Parathyroid adenoma (tissue), 2 donors: ENCODE results near the gene UPF2.
"Not testable (repeated sequence)": the region's sequence is repeated elsewhere in the genome, so short reads cannot be mapped to it uniquely, and the experiment has no call there.

ENCODE experiments used
- H2AFZ ChIP-seq: fragments of 300-600 bp; sonication (generic); one replicate; pipeline ENCODE4 v1.7.0; 2017; ENCODE audit warnings: antibody characterized with exemption, mild to moderate bottlenecking
- H3K27ac ChIP-seq: fragments of 300-600 bp; sonication (generic); one replicate; pipeline ENCODE4 v1.7.0; 2017
- H3K27me3 ChIP-seq: fragments of 300-600 bp; sonication (generic); one replicate; pipeline ENCODE4 v1.7.0; 2017; ENCODE audit warnings: low read length; ENCODE audit not compliant: control insufficient read depth, insufficient read depth
- H3K36me3 ChIP-seq: fragments of 300-600 bp; sonication (generic); one replicate; pipeline ENCODE4 v1.7.0; 2017; ENCODE audit warnings: low read length; ENCODE audit not compliant: control insufficient read depth, insufficient read depth
- H3K4me1 ChIP-seq: fragments of 300-600 bp; sonication (generic); one replicate; pipeline ENCODE4 v1.7.0; 2017; ENCODE audit warnings: control low read depth
- H3K4me2 ChIP-seq: fragments of 300-600 bp; sonication (generic); one replicate; pipeline ENCODE4 v1.7.0; 2017; ENCODE audit warnings: low read length
- H3K4me3 ChIP-seq: fragments of 300-600 bp; sonication (generic); one replicate; pipeline ENCODE4 v1.7.0; 2017; ENCODE audit warnings: low read depth, low read length
- H3K79me2 ChIP-seq: fragments of 300-600 bp; sonication (generic); one replicate; pipeline ENCODE4 v1.7.0; 2017; ENCODE audit warnings: control low read depth
- H3K9ac ChIP-seq: fragments of 300-600 bp; sonication (generic); one replicate; pipeline ENCODE4 v1.7.0; 2017; ENCODE audit warnings: mild to moderate bottlenecking
- H3K9me3 ChIP-seq: fragments of 300-600 bp; sonication (generic); one replicate; pipeline ENCODE4 v1.7.0; 2017; ENCODE audit warnings: low read length; ENCODE audit not compliant: control insufficient read depth
- CTCF ChIP-seq: fragments of 300-600 bp; sonication (generic); IDR thresholded peaks from one replicate; pipeline ENCODE4 v1.7.0; 2017; ENCODE audit warnings: antibody characterized with exemption, mild to moderate bottlenecking
- donor health status: primary hyperparathyroidism.

The UPF2 gene

GRCh38 chr10:12019283-12019971 lies 23.2 kb downstream of the UPF2 start:
- H3K4me2 ChIP-seq = no peak overlapping the region
- H3K27me3 ChIP-seq = no peaks in the 10 kb centered on the region
- no peak overlapping the region for H3K4me3 ChIP-seq
- H2AFZ ChIP-seq = no peak overlapping the region
- no peak overlapping the region for H3K27ac ChIP-seq
- H3K9ac ChIP-seq = no peak overlapping the region
- TF ChIP-seq CTCF = no peak
- no peaks in the 10 kb centered on the region for H3K9me3 ChIP-seq
- no peaks in the 10 kb centered on the region for H3K36me3 ChIP-seq
- no peaks in the 10 kb centered on the region for H3K4me1 ChIP-seq
- H3K79me2 ChIP-seq = peaks cover 18% of the 10 kb centered on the region

GRCh38 chr10:12018438-12019282 lies 23.9 kb downstream of the UPF2 start:
- no peaks in the 10 kb centered on the region for H3K27me3 ChIP-seq
- H3K79me2 ChIP-seq = peaks cover 14% of the 10 kb centered on the region
- H3K36me3 ChIP-seq = no peaks in the 10 kb centered on the region
- no peak overlapping the region for H3K4me2 ChIP-seq
- no peaks in the 10 kb centered on the region for H3K9me3 ChIP-seq
- H3K9ac ChIP-seq = no peak overlapping the region
- H2AFZ ChIP-seq = no peak overlapping the region
- no peaks in the 10 kb centered on the region for H3K4me1 ChIP-seq
- no peak overlapping the region for H3K27ac ChIP-seq
- H3K4me3 ChIP-seq = no peak overlapping the region
- TF ChIP-seq CTCF = no peak

- no peaks in the 10 kb centered on the region for H3K36me3 ChIP-seq
- TF ChIP-seq CTCF = no peak
Measured at GRCh38 chr10:12013926-12014325, 28.7 kb downstream of the UPF2 start.

GRCh38 chr10:12013391-12013790 lies 29.2 kb downstream of the UPF2 start:
- H3K4me2 ChIP-seq, H3K4me1 ChIP-seq, H3K27me3 ChIP-seq, H3K9ac ChIP-seq, H3K79me2 ChIP-seq, H3K27ac ChIP-seq, H2AFZ ChIP-seq, H3K4me3 ChIP-seq, H3K36me3 ChIP-seq, H3K9me3 ChIP-seq: not testable (repeated sequence)

More at GRCh38 chr10:12013926-12014325, 28.7 kb downstream of the UPF2 start:
- no peak overlapping the region for H3K9ac ChIP-seq
- H2AFZ ChIP-seq = no peak overlapping the region
- no peaks in the 10 kb centered on the region for H3K9me3 ChIP-seq
- peaks cover 9% of the 10 kb centered on the region for H3K79me2 ChIP-seq
- H3K4me1 ChIP-seq = no peaks in the 10 kb centered on the region
- no peak overlapping the region for H3K4me2 ChIP-seq
- H3K27ac ChIP-seq = no peak overlapping the region
- no peak overlapping the region for H3K4me3 ChIP-seq
- H3K27me3 ChIP-seq = no peaks in the 10 kb centered on the region

GRCh38 chr10:12010353-12010752 lies 32.3 kb downstream of the UPF2 start:
- H3K4me1 ChIP-seq = no peaks in the 10 kb centered on the region
- no peaks in the 10 kb centered on the region for H3K36me3 ChIP-seq
- TF ChIP-seq CTCF = no peak

GRCh38 chr10:12008842-12009241 lies 33.8 kb downstream of the UPF2 start:
- not testable (repeated sequence) for H3K36me3 ChIP-seq, H3K27ac ChIP-seq, H3K79me2 ChIP-seq, H3K9me3 ChIP-seq, H3K27me3 ChIP-seq, H3K9ac ChIP-seq, H3K4me2 ChIP-seq, H2AFZ ChIP-seq, H3K4me3 ChIP-seq, H3K4me1 ChIP-seq

More at GRCh38 chr10:12010353-12010752, 32.3 kb downstream of the UPF2 start:
- no peak overlapping the region for H3K4me2 ChIP-seq
- H3K27ac ChIP-seq = no peak overlapping the region
- no peak overlapping the region for H3K4me3 ChIP-seq
- no peak overlapping the region for H2AFZ ChIP-seq
- peaks cover 9% of the 10 kb centered on the region for H3K79me2 ChIP-seq
- H3K9me3 ChIP-seq = no peaks in the 10 kb centered on the region
- no peak overlapping the region for H3K9ac ChIP-seq
- no peaks in the 10 kb centered on the region for H3K27me3 ChIP-seq
